ENCODE results near the gene ZCCHC14. TPM values are rescaled to one million over a fixed set of nuclear protein-coding genes. Genes with fewer than 3 reads are reported as not detected.

Gene ZCCHC14
- total and polyA plus RNA-seq, 2 donors (not counting 1 experiment from before 2014, with no cell fraction given) = 0.70 to 4.4 TPM

GRCh38 chr16:87371261-87371866 lies 121.5 kb downstream of the ZCCHC14 start:
- intact Hi-C loops (cut with micrococcal nuclease) = no loop called here
- H2AFZ ChIP-seq (ENCODE audit: insufficient read depth, low read depth, low read length, poor library complexity, severe bottlenecking) = no peak overlapping the region
- POLR2A ChIA-PET = interaction anchor here (0.7 kb wide), 1 partner anchor 816 kb away, joined by 3 read pairs; no protein-coding TSS in a partner anchor
- DNase-seq = no peak
- no peak overlapping the region for H3K27ac ChIP-seq (ENCODE audit: low read length in 2 of 2)
- no peak overlapping the region for H3K9ac ChIP-seq (ENCODE audit: low read length)
- H3K36me3 ChIP-seq (replicated peaks in 1 of 2; ENCODE audit: control extremely low read depth in 1 of 2, control insufficient read depth in 1 of 2, extremely low read depth in 1 of 2, insufficient read depth in 2 of 2, low read length in 1 of 2) = peaks cover 0 to 5% of the 10 kb centered on the region in 2 experiments
- WGBS (ENCODE audit: insufficient coverage) = 96% methylated on average over 18 of the region's 20 CpGs
- H3K4me1 Mint-ChIP-seq = peaks cover 25% of the 10 kb centered on the region
- H3K79me2 ChIP-seq (ENCODE audit: control insufficient read depth, insufficient read depth, low read length) = peaks cover 97% of the 10 kb centered on the region
- H3K4me2 ChIP-seq (replicated peaks; ENCODE audit: low read depth, low read length, poor library complexity, severe bottlenecking) = no peak overlapping the region
- no peaks in the 10 kb centered on the region for H3K27me3 Mint-ChIP-seq
- ATAC-seq (ENCODE audit: low read depth) = no peak
- CTCF ChIA-PET = no interaction called here
- H3K9me3 Mint-ChIP-seq (ENCODE audit: insufficient read depth) = no peaks in the 10 kb centered on the region
- H3K27ac Mint-ChIP-seq = no peak overlapping the region
- H3K4me3 ChIP-seq (ENCODE audit: control extremely low read depth in 1 of 5, extremely low read depth in 1 of 5, insufficient read depth in 1 of 5, low read depth in 2 of 5, low read length in 4 of 5) = no peak overlapping the region
- no peaks in the 10 kb centered on the region for H3K27me3 ChIP-seq (replicated peaks in 1 of 4; ENCODE audit: control extremely low read depth in 1 of 4, control insufficient read depth in 3 of 4, insufficient read depth in 4 of 4, low read length in 3 of 4)
- peaks cover 6 to 11% of the 10 kb centered on the region in 2 donors for H3K4me1 ChIP-seq (ENCODE audit: control insufficient read depth in 2 of 2, insufficient read depth in 2 of 2, low read length in 2 of 2)
- TF ChIP-seq, protein P1, sequence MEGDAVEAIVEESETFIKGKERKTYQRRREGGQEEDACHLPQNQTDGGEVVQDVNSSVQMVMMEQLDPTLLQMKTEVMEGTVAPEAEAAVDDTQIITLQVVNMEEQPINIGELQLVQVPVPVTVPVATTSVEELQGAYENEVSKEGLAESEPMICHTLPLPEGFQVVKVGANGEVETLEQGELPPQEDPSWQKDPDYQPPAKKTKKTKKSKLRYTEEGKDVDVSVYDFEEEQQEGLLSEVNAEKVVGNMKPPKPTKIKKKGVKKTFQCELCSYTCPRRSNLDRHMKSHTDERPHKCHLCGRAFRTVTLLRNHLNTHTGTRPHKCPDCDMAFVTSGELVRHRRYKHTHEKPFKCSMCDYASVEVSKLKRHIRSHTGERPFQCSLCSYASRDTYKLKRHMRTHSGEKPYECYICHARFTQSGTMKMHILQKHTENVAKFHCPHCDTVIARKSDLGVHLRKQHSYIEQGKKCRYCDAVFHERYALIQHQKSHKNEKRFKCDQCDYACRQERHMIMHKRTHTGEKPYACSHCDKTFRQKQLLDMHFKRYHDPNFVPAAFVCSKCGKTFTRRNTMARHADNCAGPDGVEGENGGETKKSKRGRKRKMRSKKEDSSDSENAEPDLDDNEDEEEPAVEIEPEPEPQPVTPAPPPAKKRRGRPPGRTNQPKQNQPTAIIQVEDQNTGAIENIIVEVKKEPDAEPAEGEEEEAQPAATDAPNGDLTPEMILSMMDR (IDR thresholded peaks at IDR 0.05) = no peak
- TF ChIP-seq EZH2 (IDR thresholded peaks at IDR 0.05; ENCODE audit: borderline replicate concordance, insufficient read depth, low read depth, low read length, poor library complexity, severe bottlenecking) = no peak
- no peak overlapping the region for H3K4me3 Mint-ChIP-seq
- peaks cover 88% of the 10 kb centered on the region for H4K20me1 ChIP-seq (ENCODE audit: control insufficient read depth, insufficient read depth, low read length, poor library complexity, severe bottlenecking)
- H3K9me3 ChIP-seq (ENCODE audit: control extremely low read depth in 1 of 3, control insufficient read depth in 2 of 3, insufficient read depth in 1 of 3, low read length in 2 of 3) = no peaks in the 10 kb centered on the region

Data from B cell (primary cell).